Measurements from ENCODE around the gene PLPP4.
"Not testable (repeated sequence)": the region's sequence is repeated elsewhere in the genome, so short reads cannot be mapped to it uniquely, and the experiment has no call there.

PLPP4 gene

DNA sequence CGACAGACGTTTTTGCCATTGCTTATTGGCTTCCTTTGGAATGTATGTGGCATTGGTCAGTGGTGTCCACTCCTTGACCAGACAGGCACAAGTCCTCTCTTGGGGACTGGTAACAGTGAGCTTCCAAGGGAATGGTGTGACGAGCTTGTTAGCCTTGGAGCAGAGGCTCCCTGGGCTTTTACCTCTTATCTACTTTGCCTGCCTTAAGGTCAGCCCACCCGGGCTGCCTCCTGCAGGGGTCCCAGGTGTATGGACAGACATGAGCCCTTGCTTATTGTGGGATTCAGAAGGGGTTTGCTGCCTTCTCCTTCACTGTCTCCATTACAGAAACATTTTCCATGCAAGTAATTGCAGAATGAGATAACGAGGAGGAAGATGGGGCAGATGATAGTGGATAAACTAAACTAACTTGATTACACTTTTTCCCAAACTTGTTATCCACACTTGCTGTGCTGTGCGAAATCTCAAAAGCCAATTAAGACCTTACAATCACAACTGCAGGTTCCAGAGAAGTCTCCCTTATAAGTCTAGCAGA is 29.7 kb downstream of the PLPP4 start:
- no peak overlapping the region for H3K27ac ChIP-seq (ENCODE audit: low read depth, low read length)
- no peaks in the 10 kb centered on the region for H3K27me3 ChIP-seq (ENCODE audit: control insufficient read depth, insufficient read depth, low read length)
- H3K4me3 ChIP-seq (ENCODE audit: low read depth, low read length): no peak overlapping the region
- no peaks in the 10 kb centered on the region for H3K36me3 ChIP-seq (ENCODE audit: control insufficient read depth, insufficient read depth, low read length)
- no peak overlapping the region for H3K9ac ChIP-seq (ENCODE audit: low read depth, low read length)
- no peaks in the 10 kb centered on the region for H3K4me1 ChIP-seq (ENCODE audit: control insufficient read depth, insufficient read depth, low read length)
- H3K9me3 ChIP-seq (ENCODE audit: control insufficient read depth, insufficient read depth, low read length): no peaks in the 10 kb centered on the region

DNA sequence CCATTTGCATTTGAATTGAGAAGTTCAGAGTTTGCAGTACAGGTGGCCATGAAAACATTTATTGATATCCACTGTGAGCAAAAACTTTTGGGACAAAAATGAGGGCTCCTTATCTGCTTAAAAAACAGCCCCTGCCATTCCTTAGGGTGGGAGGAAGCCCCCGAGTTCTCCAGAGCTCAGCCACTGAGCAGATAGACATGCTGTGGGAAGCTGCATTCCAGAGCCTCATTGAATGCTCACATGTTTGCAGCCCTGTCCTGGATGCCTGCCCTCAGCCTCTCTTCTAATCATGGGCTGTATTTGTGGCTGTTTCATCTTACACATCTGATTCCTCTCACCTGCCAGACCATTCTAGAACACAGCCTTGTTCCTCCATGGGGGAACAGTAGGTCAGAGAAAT is 33.3 kb downstream of the PLPP4 start:
- Histone ChIP-seq H3K4me1 (ENCODE audit: control insufficient read depth, insufficient read depth, low read length) (no peaks in the 10 kb centered on the region), H3K9me3 (ENCODE audit: control insufficient read depth, insufficient read depth, low read length) (no peaks in the 10 kb centered on the region), H3K36me3 (ENCODE audit: control insufficient read depth, insufficient read depth, low read length) (no peaks in the 10 kb centered on the region), H3K9ac (ENCODE audit: low read depth, low read length) (no peak overlapping the region), H3K27me3 (ENCODE audit: control insufficient read depth, insufficient read depth, low read length) (no peaks in the 10 kb centered on the region), H3K27ac (ENCODE audit: low read depth, low read length) (no peak overlapping the region), H3K4me3 (ENCODE audit: low read depth, low read length) (no peak overlapping the region)

GRCh38 chr10:120492346-120492745 is 35.3 kb downstream of the PLPP4 start:
- no peaks in the 10 kb centered on the region for H3K36me3 ChIP-seq (ENCODE audit: control insufficient read depth, insufficient read depth, low read length)
- no peaks in the 10 kb centered on the region for H3K9me3 ChIP-seq (ENCODE audit: control insufficient read depth, insufficient read depth, low read length)
- no peak overlapping the region for H3K27ac ChIP-seq (ENCODE audit: low read depth, low read length)
- H3K4me1 ChIP-seq (ENCODE audit: control insufficient read depth, insufficient read depth, low read length): no peaks in the 10 kb centered on the region
- no peak overlapping the region for H3K9ac ChIP-seq (ENCODE audit: low read depth, low read length)
- H3K4me3 ChIP-seq (ENCODE audit: low read depth, low read length): no peak overlapping the region
- no peaks in the 10 kb centered on the region for H3K27me3 ChIP-seq (ENCODE audit: control insufficient read depth, insufficient read depth, low read length)

- Histone ChIP-seq H3K9ac (ENCODE audit: low read depth, low read length) (no peak overlapping the region), H3K27ac (ENCODE audit: low read depth, low read length) (no peak overlapping the region), H3K4me3 (ENCODE audit: low read depth, low read length) (no peak overlapping the region), H3K27me3 (ENCODE audit: control insufficient read depth, insufficient read depth, low read length) (no peaks in the 10 kb centered on the region), H3K4me1 (ENCODE audit: control insufficient read depth, insufficient read depth, low read length) (no peaks in the 10 kb centered on the region), H3K9me3 (ENCODE audit: control insufficient read depth, insufficient read depth, low read length) (no peaks in the 10 kb centered on the region), H3K36me3 (ENCODE audit: control insufficient read depth, insufficient read depth, low read length) (no peaks in the 10 kb centered on the region)
Measured at GRCh38 chr10:120493411-120494312, 36.6 kb downstream of the PLPP4 start.

GRCh38 chr10:120494313-120494710 is 37.3 kb downstream of the PLPP4 start:
- no peak overlapping the region for H3K4me3 ChIP-seq (ENCODE audit: low read depth, low read length)
- H3K9ac ChIP-seq (ENCODE audit: low read depth, low read length): no peak overlapping the region
- H3K27me3 ChIP-seq (ENCODE audit: control insufficient read depth, insufficient read depth, low read length): no peaks in the 10 kb centered on the region
- no peaks in the 10 kb centered on the region for H3K36me3 ChIP-seq (ENCODE audit: control insufficient read depth, insufficient read depth, low read length)
- no peak overlapping the region for H3K27ac ChIP-seq (ENCODE audit: low read depth, low read length)
- H3K4me1 ChIP-seq (ENCODE audit: control insufficient read depth, insufficient read depth, low read length): no peaks in the 10 kb centered on the region
- H3K9me3 ChIP-seq (ENCODE audit: control insufficient read depth, insufficient read depth, low read length): no peaks in the 10 kb centered on the region

DNA sequence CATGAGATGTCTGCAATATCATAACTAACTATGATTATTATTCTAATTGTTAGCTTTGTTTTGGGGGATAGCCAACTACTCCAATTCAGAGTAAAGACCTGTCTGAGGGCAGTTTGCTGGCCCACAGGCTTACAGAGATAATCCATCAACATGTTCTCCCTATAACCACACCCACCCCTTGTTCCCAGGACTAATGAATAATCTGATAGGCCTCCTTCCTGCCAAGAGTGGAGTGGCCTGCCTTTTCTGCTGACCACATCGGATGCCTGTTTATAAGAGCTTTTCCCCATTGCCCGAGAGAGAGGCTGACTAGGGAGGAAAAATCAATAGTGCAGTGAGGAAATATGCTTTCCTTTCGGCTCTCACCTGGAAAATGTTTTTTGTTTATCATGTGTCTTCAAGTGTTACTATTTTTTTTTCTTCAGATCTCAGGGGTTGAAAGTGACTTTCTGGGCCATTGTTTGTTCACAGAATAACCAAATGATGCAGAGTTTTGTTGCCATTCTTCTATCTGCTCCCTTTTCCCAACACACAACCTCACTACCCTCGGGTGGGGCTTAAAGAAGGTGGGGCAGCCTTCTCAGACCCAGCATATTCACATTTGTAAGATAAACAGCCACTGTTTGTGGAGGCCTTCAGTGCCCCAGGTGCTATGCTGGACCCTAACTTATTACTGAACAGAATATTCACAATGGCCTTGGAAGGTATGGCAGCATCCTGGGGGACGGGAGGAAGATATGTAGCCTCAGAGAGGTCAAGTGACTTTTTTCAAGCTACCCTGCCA is 38.4 kb downstream of the PLPP4 start:
- Histone ChIP-seq H3K9ac (ENCODE audit: low read depth, low read length) (no peak overlapping the region), H3K4me3 (ENCODE audit: low read depth, low read length) (no peak overlapping the region), H3K27me3 (ENCODE audit: control insufficient read depth, insufficient read depth, low read length) (no peaks in the 10 kb centered on the region), H3K27ac (ENCODE audit: low read depth, low read length) (no peak overlapping the region), H3K4me1 (ENCODE audit: control insufficient read depth, insufficient read depth, low read length) (no peaks in the 10 kb centered on the region), H3K9me3 (ENCODE audit: control insufficient read depth, insufficient read depth, low read length) (no peaks in the 10 kb centered on the region), H3K36me3 (ENCODE audit: control insufficient read depth, insufficient read depth, low read length) (no peaks in the 10 kb centered on the region)

GRCh38 chr10:120499883-120500282 is 42.9 kb downstream of the PLPP4 start:
- H3K9me3 ChIP-seq (ENCODE audit: control insufficient read depth, insufficient read depth, low read length): no peaks in the 10 kb centered on the region
- no peak overlapping the region for H3K4me3 ChIP-seq (ENCODE audit: low read depth, low read length)
- H3K9ac ChIP-seq (ENCODE audit: low read depth, low read length): no peak overlapping the region
- peaks cover 5% of the 10 kb centered on the region for H3K4me1 ChIP-seq (ENCODE audit: control insufficient read depth, insufficient read depth, low read length)
- no peaks in the 10 kb centered on the region for H3K27me3 ChIP-seq (ENCODE audit: control insufficient read depth, insufficient read depth, low read length)
- no peak overlapping the region for H3K27ac ChIP-seq (ENCODE audit: low read depth, low read length)
- no peaks in the 10 kb centered on the region for H3K36me3 ChIP-seq (ENCODE audit: control insufficient read depth, insufficient read depth, low read length)

GRCh38 chr10:120503689-120504088 is 46.7 kb downstream of the PLPP4 start:
- H3K27ac ChIP-seq (ENCODE audit: low read depth, low read length): no peak overlapping the region
- peaks cover 13% of the 10 kb centered on the region for H3K4me1 ChIP-seq (ENCODE audit: control insufficient read depth, insufficient read depth, low read length)

DNA sequence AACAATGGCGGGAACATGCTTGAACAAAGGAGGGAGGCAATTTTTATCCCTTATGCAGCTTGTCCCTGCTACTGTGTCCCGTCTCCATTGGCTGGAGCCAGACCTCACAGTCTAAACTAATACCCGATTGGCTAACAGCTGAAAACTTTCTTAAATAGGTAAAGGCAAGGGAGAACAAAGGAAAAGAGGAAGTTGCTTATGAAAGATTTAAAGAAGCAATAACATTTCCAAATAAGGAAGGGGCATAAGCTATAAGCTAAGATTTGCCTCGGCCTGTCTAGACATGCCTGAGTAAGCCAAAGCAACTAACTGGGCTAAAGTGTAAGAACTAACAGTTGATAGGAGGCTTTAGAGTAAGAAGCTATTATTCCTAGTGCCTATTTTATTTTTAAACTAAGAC is 47.2 kb downstream of the PLPP4 start:
- H3K9me3 ChIP-seq (ENCODE audit: control insufficient read depth, insufficient read depth, low read length); H3K27me3 ChIP-seq (ENCODE audit: control insufficient read depth, insufficient read depth, low read length); H3K9ac ChIP-seq (ENCODE audit: low read depth, low read length); H3K36me3 ChIP-seq (ENCODE audit: control insufficient read depth, insufficient read depth, low read length); H3K27ac ChIP-seq (ENCODE audit: low read depth, low read length); H3K4me3 ChIP-seq (ENCODE audit: low read depth, low read length): not testable (repeated sequence)
- peaks cover 13% of the 10 kb centered on the region for H3K4me1 ChIP-seq (ENCODE audit: control insufficient read depth, insufficient read depth, low read length)

More at GRCh38 chr10:120503689-120504088, 46.7 kb downstream of the PLPP4 start:
- no peak overlapping the region for H3K4me3 ChIP-seq (ENCODE audit: low read depth, low read length)
- H3K36me3 ChIP-seq (ENCODE audit: control insufficient read depth, insufficient read depth, low read length): no peaks in the 10 kb centered on the region
- no peak overlapping the region for H3K9ac ChIP-seq (ENCODE audit: low read depth, low read length)
- H3K9me3 ChIP-seq (ENCODE audit: control insufficient read depth, insufficient read depth, low read length): no peaks in the 10 kb centered on the region
- no peaks in the 10 kb centered on the region for H3K27me3 ChIP-seq (ENCODE audit: control insufficient read depth, insufficient read depth, low read length)

DNA sequence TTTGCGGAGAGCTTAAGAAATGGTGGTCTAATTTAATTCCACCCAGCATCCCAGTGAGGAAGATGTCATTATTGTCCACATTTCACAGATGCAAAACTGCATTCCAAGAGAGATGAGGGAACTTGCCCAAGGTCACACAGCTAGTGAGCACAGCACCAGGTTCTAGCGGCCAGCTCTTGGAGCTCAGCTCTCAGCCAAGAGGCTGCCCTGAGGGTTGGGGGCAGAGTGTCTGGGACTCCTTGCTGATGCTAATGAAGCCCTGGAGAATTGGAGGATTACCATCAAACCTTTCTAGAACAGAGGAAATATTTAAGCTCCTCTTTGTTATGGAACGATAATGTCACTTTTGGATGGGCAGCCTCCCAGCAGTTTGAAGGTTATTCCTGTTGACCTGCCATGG is 48.0 kb downstream of the PLPP4 start:
- H3K9me3 ChIP-seq (ENCODE audit: control insufficient read depth, insufficient read depth, low read length): no peaks in the 10 kb centered on the region
- H3K4me3 ChIP-seq (ENCODE audit: low read depth, low read length): no peak overlapping the region
- H3K27ac ChIP-seq (ENCODE audit: low read depth, low read length): no peak overlapping the region
- H3K4me1 ChIP-seq (ENCODE audit: control insufficient read depth, insufficient read depth, low read length): peaks cover 13% of the 10 kb centered on the region
- H3K36me3 ChIP-seq (ENCODE audit: control insufficient read depth, insufficient read depth, low read length): no peaks in the 10 kb centered on the region
- no peaks in the 10 kb centered on the region for H3K27me3 ChIP-seq (ENCODE audit: control insufficient read depth, insufficient read depth, low read length)
- H3K9ac ChIP-seq (ENCODE audit: low read depth, low read length): no peak overlapping the region

DNA sequence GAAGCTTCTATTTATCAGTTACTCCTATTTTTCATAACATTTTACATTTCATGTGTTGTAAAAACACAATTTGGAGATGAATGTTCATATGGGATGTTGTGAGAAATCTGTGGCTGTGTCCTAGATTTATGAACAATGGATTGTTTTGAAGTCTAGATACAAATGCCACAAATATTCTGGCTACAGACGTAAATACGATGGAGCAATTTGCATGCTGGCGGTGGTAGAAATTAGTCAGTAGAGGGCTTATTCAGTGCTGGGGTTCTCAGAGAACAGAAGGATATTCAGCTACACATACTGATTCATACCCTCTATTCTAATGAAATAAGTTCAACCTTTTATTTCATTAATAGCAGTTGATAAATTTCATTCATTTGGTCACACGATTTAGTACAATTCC is 48.8 kb downstream of the PLPP4 start:
- no peaks in the 10 kb centered on the region for H3K27me3 ChIP-seq (ENCODE audit: control insufficient read depth, insufficient read depth, low read length)
- no peak overlapping the region for H3K27ac ChIP-seq (ENCODE audit: low read depth, low read length)
- no peaks in the 10 kb centered on the region for H3K36me3 ChIP-seq (ENCODE audit: control insufficient read depth, insufficient read depth, low read length)
- peaks cover 13% of the 10 kb centered on the region for H3K4me1 ChIP-seq (ENCODE audit: control insufficient read depth, insufficient read depth, low read length)
- H3K9me3 ChIP-seq (ENCODE audit: control insufficient read depth, insufficient read depth, low read length): no peaks in the 10 kb centered on the region
- H3K4me3 ChIP-seq (ENCODE audit: low read depth, low read length): no peak overlapping the region
- H3K9ac ChIP-seq (ENCODE audit: low read depth, low read length): no peak overlapping the region
